HepG2 (cell line): ENCODE data around the gene ROBO2. TPM values are rescaled to one million over a fixed set of nuclear protein-coding genes. Genes with fewer than 3 reads are reported as not detected.

Experiments
- ATAC-seq: fragments of 200-7000 bp; cut with Tn5 transposase; 3 replicates; pipeline ENCODE4 v1.9.1; 2020; ENCODE audit warnings: mild to moderate bottlenecking, moderate library complexity
- BruUV-seq: library from RNA; stranded (reverse); fragments of 400-500 nt; replicated peaks from 2 replicates; lab custom pipeline; 2021; lab: Mats Ljungman, UMichigan
- CTCF ChIA-PET: fragments of 300-600 bp; formaldehyde crosslinking; extraction: SDS; loops from one replicate; lab custom pipeline; 2021; ENCODE audit warnings: low total read pairs, inconsistent platforms, low intra/inter-chr PET ratio; lab: Yijun Ruan, JAX
- POLR2A ChIA-PET: fragments of 350-600 bp; sonication (Branson Sonifier 250); formaldehyde crosslinking; loops from one replicate; lab custom pipeline; 2020; ENCODE audit warnings: antibody characterized with exemption, inconsistent platforms; lab: Yijun Ruan, JAX
- DNase-seq: peaks from one replicate; pipeline ENCODE4 v3.0.0-alpha.2; 2015; ENCODE audit warnings: low spot score
- FAIRE-seq: peaks from 3 replicates; lab custom pipeline; 2011; peaks lifted over from hg19 to GRCh38; lab: Jason Lieb, UNC
- H2AFZ ChIP-seq: one replicate; pipeline ENCODE4 v1.6.1; 2011; ENCODE audit warnings: low read length, inconsistent platforms
- H3K27ac ChIP-seq: fragments of 300-600 bp; 3 replicates; pipeline ENCODE4 v1.8.0; 2011; ENCODE audit warnings: mixed run types, mild to moderate bottlenecking, mixed read lengths, low read length, inconsistent platforms; ENCODE audit not compliant: insufficient read depth; ENCODE audit errors: extremely low read length
- H3K27me3 ChIP-seq, 2 experiments: fragments of 200-600 bp in 1 of 2; 2 replicates in 1 of 2; 3 replicates in 1 of 2; pipeline versions ENCODE4 v1.6.0 to v1.8.0; 2011; ENCODE audit warnings: low read length in 2 of 2, mild to moderate bottlenecking in 2 of 2, moderate library complexity in 2 of 2, inconsistent platforms in 1 of 2; ENCODE audit not compliant: insufficient read depth in 2 of 2, control insufficient read depth in 1 of 2
- H3K36me3 ChIP-seq, 2 experiments: fragments of 200-600 bp in 1 of 2; replicated peaks in 1 of 2; 2 replicates in 1 of 2; 3 replicates in 1 of 2; pipeline versions ENCODE4 v1.5.1 to v1.8.0; 2011; ENCODE audit warnings: low read length in 2 of 2, inconsistent platforms in 1 of 2; ENCODE audit not compliant: insufficient read depth in 2 of 2, control insufficient read depth in 1 of 2
- H3K4me1 ChIP-seq: 2 replicates; pipeline ENCODE4 v1.5.1; 2012; ENCODE audit warnings: low read length, inconsistent platforms; ENCODE audit not compliant: insufficient read depth
- H3K4me2 ChIP-seq: 2 replicates; pipeline ENCODE4 v1.6.0; 2011; ENCODE audit warnings: low read depth, low read length, inconsistent platforms
- H3K4me3 ChIP-seq, 3 experiments: fragments of 200-600 bp in 1 of 3; sonication (generic), shearing (Covaris generic) in 1 of 3; replicated peaks in 1 of 3; 2 replicates each; pipeline ENCODE4 v1.5.1; 2011 to 2016; ENCODE audit warnings: low read length in 3 of 3, inconsistent platforms in 2 of 3, low read depth in 2 of 3, mild to moderate bottlenecking in 2 of 3, control low read depth in 1 of 3, mixed read lengths in 1 of 3; ENCODE audit not compliant: insufficient read depth in 1 of 3
- H3K79me2 ChIP-seq: one replicate; pipeline ENCODE4 v1.6.1; 2011; ENCODE audit warnings: low read length, inconsistent platforms; ENCODE audit not compliant: insufficient read depth
- H3K9ac ChIP-seq: 2 replicates; pipeline ENCODE4 v1.6.0; 2011; ENCODE audit warnings: mild to moderate bottlenecking, low read depth, low read length, inconsistent platforms; ENCODE audit not compliant: insufficient read depth
- H3K9me3 ChIP-seq: 2 replicates; pipeline ENCODE4 v1.5.1; 2012; ENCODE audit warnings: mild to moderate bottlenecking, low read length
- H4K20me1 ChIP-seq: 2 replicates; pipeline ENCODE4 v1.6.0; 2011; ENCODE audit warnings: inconsistent platforms, mild to moderate bottlenecking, low read length, moderate library complexity; ENCODE audit not compliant: insufficient read depth
- GABPB1 ChIP-seq: IDR thresholded peaks from 2 replicates; pipeline ENCODE4 v1.6.1; 2016; ENCODE audit warnings: mild to moderate bottlenecking, missing genetic modification reagents, moderate library complexity, missing compliant biosample characterization
- KLF12 ChIP-seq: sonication (generic); formaldehyde crosslinking; IDR thresholded peaks from 2 replicates; pipeline ENCODE4 v1.4.0; 2020; ENCODE audit warnings: missing genetic modification reagents, borderline replicate concordance
- MXD4 ChIP-seq: IDR thresholded peaks from 2 replicates; pipeline ENCODE4 v1.6.1; 2016; ENCODE audit warnings: mild to moderate bottlenecking, missing biosample characterization, missing genetic modification reagents
- REPIN1 ChIP-seq: sonication (generic); formaldehyde crosslinking; IDR thresholded peaks from 2 replicates; pipeline ENCODE4 v1.8.0; 2022; ENCODE audit warnings: missing genetic modification reagents, low read depth, mild to moderate bottlenecking, borderline replicate concordance
- SNRNP70 ChIP-seq: fragments of 200-400 bp; formaldehyde crosslinking; IDR thresholded peaks from 2 replicates; pipeline ENCODE4 v1.6.1; 2017; ENCODE audit warnings: mild to moderate bottlenecking, low read depth, low read length, moderate library complexity
- ZNF24 ChIP-seq: fragments of 450-650 bp; IDR thresholded peaks from 2 replicates; pipeline ENCODE4 v1.6.1; 2017; ENCODE audit warnings: antibody characterized with exemption, mild to moderate bottlenecking
- ZNF317 ChIP-seq: sonication (generic); formaldehyde crosslinking; IDR thresholded peaks from 2 replicates; pipeline ENCODE4 v1.5.0; 2020; ENCODE audit warnings: mild to moderate bottlenecking, missing genetic modification reagents
- ZNF326 ChIP-seq: sonication (generic); formaldehyde crosslinking; IDR thresholded peaks from 2 replicates; pipeline ENCODE4 v1.4.0; 2020; ENCODE audit warnings: missing genetic modification reagents, borderline replicate concordance
- ZNF33A ChIP-seq: sonication (generic); formaldehyde crosslinking; IDR thresholded peaks from 2 replicates; pipeline ENCODE4 v1.5.1; 2020; ENCODE audit warnings: missing genetic modification reagents, mild to moderate bottlenecking, moderate library complexity, borderline replicate concordance
- ZNF441 ChIP-seq: sonication (generic); formaldehyde crosslinking; IDR thresholded peaks from 2 replicates; pipeline ENCODE4 v1.7.0; 2021; ENCODE audit warnings: missing genetic modification reagents, borderline replicate concordance
- WGBS: methylation state at CpG from one replicate; pipeline ENCODE4 v1.1.6; 2017; ENCODE audit warnings: low lambda C conversion rate; 5-methylcytosine and 5-hydroxymethylcytosine counted together
- in situ Hi-C: cut with HindIII; loops from 2 replicates; pipeline ENCODE4 v1.10.0; 2017; ENCODE audit warnings: low pct_unique_long_range_greater_than_20kb; ENCODE audit not compliant: extremely low pct_ligation_motif_present
- intact Hi-C: fragments of 100-400 bp; cut with micrococcal nuclease; formaldehyde crosslinking; loops from one replicate; pipeline ENCODE4 v1.10.0; 2022; ENCODE audit not compliant: unreplicated experiment
- polyA plus RNA-seq, 8 experiments: library from polyadenylated mRNA; depleted of rRNA in 3 of 8; stranded (reverse) in 7 of 8; unstranded in 1 of 8; fragments of >200 nt; fragmentation: Illumina TruSeq in 4 of 8; extraction: Trizol in 4 of 8; gene quantifications; 2 replicates each; pipeline versions ENCODE4 v1.2.1 to v1.2.3, GENCODE V29; 2011 to 2016; ENCODE audit warnings: low read depth in 4 of 8, missing spikeins in 1 of 8, mixed read lengths in 1 of 8; ENCODE audit not compliant: insufficient read depth in 1 of 8
- total RNA-seq, 5 experiments: library from RNA; depleted of rRNA; stranded (reverse); fragments of >200 nt; fragmentation: Illumina TruSeq; extraction: Trizol; gene quantifications; 2 replicates each; pipeline ENCODE4 v1.2.3, GENCODE V29; 2016; ENCODE audit warnings: low read depth in 1 of 5
- TF ChIP-seq, protein P1 (sequence below), 2 experiments: IDR thresholded peaks; 2 replicates each; pipeline ENCODE4 v1.6.1; 2011 to 2012; ENCODE audit warnings: low read length in 2 of 2, borderline replicate concordance in 1 of 2, low read depth in 1 of 2, mild to moderate bottlenecking in 1 of 2, moderate library complexity in 1 of 2
- TF ChIP-seq, protein P2 (sequence below): sonication (generic); formaldehyde crosslinking; IDR thresholded peaks from 2 replicates; pipeline ENCODE4 v1.5.0; 2020; ENCODE audit warnings: mild to moderate bottlenecking, low read depth, missing genetic modification reagents, borderline replicate concordance
- TF ChIP-seq, protein P3 (sequence below): sonication (generic); formaldehyde crosslinking; IDR thresholded peaks from 2 replicates; pipeline ENCODE4 v1.8.1; 2023; ENCODE audit warnings: mild to moderate bottlenecking, missing genetic modification reagents, borderline replicate concordance

Gene ROBO2
- total and polyA plus RNA-seq, 2 of the 13 experiments (the other 11 are each of a cell fraction or from before 2014, with no cell fraction given) = not detected

DNA sequence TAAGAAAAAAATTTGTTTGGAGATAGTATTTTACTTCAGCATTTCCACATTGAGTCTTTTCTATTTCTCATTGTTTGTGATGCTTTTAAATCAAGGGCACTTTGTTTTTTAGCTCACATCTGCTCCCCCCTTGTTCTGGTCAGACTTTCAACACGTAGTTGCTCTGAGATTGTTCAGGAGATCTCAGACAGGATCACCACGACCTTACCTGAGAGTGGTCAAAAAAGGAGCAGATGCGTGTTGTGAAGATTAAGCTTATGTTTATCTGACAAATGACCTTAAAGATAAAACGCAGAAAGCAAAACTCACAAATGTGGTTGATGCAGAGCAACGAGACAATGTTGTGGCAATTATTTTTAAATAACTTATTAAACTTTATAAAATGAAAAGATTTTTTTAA lies 298.3 kb downstream of the ROBO2 start:
- H2AFZ ChIP-seq = no peak overlapping the region
- no peak overlapping the region for H3K27ac ChIP-seq
- POLR2A ChIA-PET = no interaction called here
- H3K4me1 ChIP-seq = no peaks in the 10 kb centered on the region
- H3K27me3 ChIP-seq = no peaks in the 10 kb centered on the region
- H3K4me2 ChIP-seq = no peak overlapping the region
- H3K36me3 ChIP-seq = no peaks in the 10 kb centered on the region
- intact Hi-C loops = no loop called here
- ATAC-seq = no peak
- no peak for DNase-seq
- no peak for TF ChIP-seq ZNF317
- TF ChIP-seq SNRNP70 = no peak
- no peak for TF ChIP-seq ZNF441 (CRISPR knock-in tag)
- TF ChIP-seq REPIN1 = no peak
- no peak for TF ChIP-seq KLF12
- no peak for TF ChIP-seq ZNF24
- TF ChIP-seq, protein P1, sequence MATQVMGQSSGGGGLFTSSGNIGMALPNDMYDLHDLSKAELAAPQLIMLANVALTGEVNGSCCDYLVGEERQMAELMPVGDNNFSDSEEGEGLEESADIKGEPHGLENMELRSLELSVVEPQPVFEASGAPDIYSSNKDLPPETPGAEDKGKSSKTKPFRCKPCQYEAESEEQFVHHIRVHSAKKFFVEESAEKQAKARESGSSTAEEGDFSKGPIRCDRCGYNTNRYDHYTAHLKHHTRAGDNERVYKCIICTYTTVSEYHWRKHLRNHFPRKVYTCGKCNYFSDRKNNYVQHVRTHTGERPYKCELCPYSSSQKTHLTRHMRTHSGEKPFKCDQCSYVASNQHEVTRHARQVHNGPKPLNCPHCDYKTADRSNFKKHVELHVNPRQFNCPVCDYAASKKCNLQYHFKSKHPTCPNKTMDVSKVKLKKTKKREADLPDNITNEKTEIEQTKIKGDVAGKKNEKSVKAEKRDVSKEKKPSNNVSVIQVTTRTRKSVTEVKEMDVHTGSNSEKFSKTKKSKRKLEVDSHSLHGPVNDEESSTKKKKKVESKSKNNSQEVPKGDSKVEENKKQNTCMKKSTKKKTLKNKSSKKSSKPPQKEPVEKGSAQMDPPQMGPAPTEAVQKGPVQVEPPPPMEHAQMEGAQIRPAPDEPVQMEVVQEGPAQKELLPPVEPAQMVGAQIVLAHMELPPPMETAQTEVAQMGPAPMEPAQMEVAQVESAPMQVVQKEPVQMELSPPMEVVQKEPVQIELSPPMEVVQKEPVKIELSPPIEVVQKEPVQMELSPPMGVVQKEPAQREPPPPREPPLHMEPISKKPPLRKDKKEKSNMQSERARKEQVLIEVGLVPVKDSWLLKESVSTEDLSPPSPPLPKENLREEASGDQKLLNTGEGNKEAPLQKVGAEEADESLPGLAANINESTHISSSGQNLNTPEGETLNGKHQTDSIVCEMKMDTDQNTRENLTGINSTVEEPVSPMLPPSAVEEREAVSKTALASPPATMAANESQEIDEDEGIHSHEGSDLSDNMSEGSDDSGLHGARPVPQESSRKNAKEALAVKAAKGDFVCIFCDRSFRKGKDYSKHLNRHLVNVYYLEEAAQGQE (IDR thresholded peaks at IDR 0.05; ENCODE audit: borderline replicate concordance in 1 of 2, low read depth in 1 of 2, low read length in 2 of 2) = no peak
- TF ChIP-seq, protein P2, sequence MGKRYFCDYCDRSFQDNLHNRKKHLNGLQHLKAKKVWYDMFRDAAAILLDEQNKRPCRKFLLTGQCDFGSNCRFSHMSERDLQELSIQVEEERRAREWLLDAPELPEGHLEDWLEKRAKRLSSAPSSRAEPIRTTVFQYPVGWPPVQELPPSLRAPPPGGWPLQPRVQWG = no peak
- TF ChIP-seq MXD4 (CRISPR knock-in tag) = no peak
- TF ChIP-seq ZNF33A = no peak
- TF ChIP-seq ZNF326 = no peak
- no peak for TF ChIP-seq GABPB1
- TF ChIP-seq, protein P3, sequence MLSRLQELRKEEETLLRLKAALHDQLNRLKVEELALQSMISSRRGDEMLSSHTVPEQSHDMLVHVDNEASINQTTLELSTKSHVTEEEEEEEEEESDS (CRISPR knock-in tag) = no peak
- in situ Hi-C loops = no loop called here
- no peak overlapping the region for H3K4me3 ChIP-seq
- WGBS = 16% methylated on average over 5 of the region's 5 CpGs
- H3K9me3 ChIP-seq = no peaks in the 10 kb centered on the region
- H3K9ac ChIP-seq = no peak overlapping the region
- CTCF ChIA-PET = no interaction called here
- no TSS peak for BruUV-seq
- H4K20me1 ChIP-seq = no peaks in the 10 kb centered on the region
- H3K79me2 ChIP-seq = no peaks in the 10 kb centered on the region
- FAIRE-seq = no peak
